ENCODE data around the gene CEP170B.
"Not testable (repeated sequence)": the region's sequence is repeated elsewhere in the genome, so short reads cannot be mapped to it uniquely, and the experiment has no call there.

Gene CEP170B

GRCh38 chr14:104898870-104899510 is 33.9 kb downstream of the CEP170B start:
- no peak overlapping the region for H3K4me3 ChIP-seq (ENCODE audit: low read depth, low read length)
- no peak for DNase-seq (ENCODE audit: low read depth)

- DNase-seq (ENCODE audit: low read depth) = no peak
- H3K4me3 ChIP-seq (ENCODE audit: low read depth, low read length) = no peak overlapping the region
These were observed 34.7 kb downstream of the CEP170B start for GRCh38 chr14:104899781-104900180.

- H3K4me3 ChIP-seq (ENCODE audit: low read depth, low read length) = no peak overlapping the region
- no peak for DNase-seq (ENCODE audit: low read depth)
These were observed 35.8 kb downstream of the CEP170B start for GRCh38 chr14:104900639-104901512.

GRCh38 chr14:104903990-104904389 is 38.9 kb downstream of the CEP170B start:
- H3K4me3 ChIP-seq (ENCODE audit: low read depth, low read length) = no peak overlapping the region
- no peak for DNase-seq (ENCODE audit: low read depth)

GRCh38 chr14:104904650-104905578 is 39.8 kb downstream of the CEP170B start:
- not testable (repeated sequence) for H3K4me3 ChIP-seq (ENCODE audit: low read depth, low read length); DNase-seq (ENCODE audit: low read depth)

GRCh38 chr14:104905579-104905933 is 40.5 kb downstream of the CEP170B start:
- DNase-seq (ENCODE audit: low read depth); H3K4me3 ChIP-seq (ENCODE audit: low read depth, low read length): not testable (repeated sequence)

GRCh38 chr14:104908303-104908702 is 43.2 kb downstream of the CEP170B start:
- no peak overlapping the region for H3K4me3 ChIP-seq (ENCODE audit: low read depth, low read length)
- no peak for DNase-seq (ENCODE audit: low read depth)

- no peak for DNase-seq (ENCODE audit: low read depth)
- no peak overlapping the region for H3K4me3 ChIP-seq (ENCODE audit: low read depth, low read length)
These were observed 47.0 kb downstream of the CEP170B start for GRCh38 chr14:104912053-104912452.

- no peak for DNase-seq (ENCODE audit: low read depth)
- H3K4me3 ChIP-seq (ENCODE audit: low read depth, low read length) = no peak overlapping the region
These were observed 48.4 kb downstream of the CEP170B start for GRCh38 chr14:104913435-104913834.

GRCh38 chr14:104917116-104917515 is 52.0 kb downstream of the CEP170B start:
- no peak overlapping the region for H3K4me3 ChIP-seq (ENCODE audit: low read depth, low read length)
- no peak for DNase-seq (ENCODE audit: low read depth)

GRCh38 chr14:104917993-104918392 is 52.9 kb downstream of the CEP170B start:
- no peak for DNase-seq (ENCODE audit: low read depth)

GRCh38 chr14:104919152-104919992 is 54.3 kb downstream of the CEP170B start:
- DNase-seq (ENCODE audit: low read depth); H3K4me3 ChIP-seq (ENCODE audit: low read depth, low read length): not testable (repeated sequence)

More at GRCh38 chr14:104917993-104918392, 52.9 kb downstream of the CEP170B start:
- no peak overlapping the region for H3K4me3 ChIP-seq (ENCODE audit: low read depth, low read length)

GRCh38 chr14:104919993-104920315 is 54.9 kb downstream of the CEP170B start:
- DNase-seq (ENCODE audit: low read depth) = no peak
- H3K4me3 ChIP-seq (ENCODE audit: low read depth, low read length) = no peak overlapping the region

GRCh38 chr14:104923640-104924420 is 58.8 kb downstream of the CEP170B start:
- no peak overlapping the region for H3K4me3 ChIP-seq (ENCODE audit: low read depth, low read length)
- DNase-seq (ENCODE audit: low read depth) = no peak

GRCh38 chr14:104924421-104925213 is 59.5 kb downstream of the CEP170B start, which contains the start of gene PLD4:
PLD4 (plus strand) TSS chr14:104924879; CDS start chr14:104927141, 2,262 bp downstream.
- no peak within 1 kb of the TSS for H3K4me3 ChIP-seq (ENCODE audit: low read depth, low read length)
- DNase-seq (ENCODE audit: low read depth) = no peak

GRCh38 chr14:104925214-104925854 is 60.3 kb downstream of the CEP170B start:
- no peak for DNase-seq (ENCODE audit: low read depth)
- H3K4me3 ChIP-seq (ENCODE audit: low read depth, low read length) = no peak overlapping the region

All from skeletal muscle cell (primary cell).